ENCODE data around the gene VPS16. TPM values are rescaled to one million over a fixed set of nuclear protein-coding genes. Genes with fewer than 3 reads are reported as not detected.

Gene VPS16
- total RNA-seq, 1 experiment from 2014 or later = 26.2 TPM

- TF ChIP-seq CDX4 (CRISPR knock-in tag; IDR thresholded peaks at IDR 0.05; ENCODE audit: borderline replicate concordance) = no peak
- TF ChIP-seq TP53 (CRISPR knock-in tag; IDR thresholded peaks at IDR 0.05) = no peak
- TF ChIP-seq AFF4 (CRISPR knock-in tag; IDR thresholded peaks at IDR 0.05; ENCODE audit: borderline replicate concordance) = no peak
- TF ChIP-seq ZNF281 (CRISPR knock-in tag; IDR thresholded peaks at IDR 0.05) = no peak
- no peak for TF ChIP-seq ZNF671 (CRISPR knock-in tag; IDR thresholded peaks at IDR 0.05)
Measured at GRCh38 chr20:2833761-2834160, 6.8 kb upstream of the VPS16 start (continued).

- CTCF ChIA-PET = no interaction called here
- no peak for TF ChIP-seq ETV6 (CRISPR knock-in tag; IDR thresholded peaks at IDR 0.05)
- no peak for TF ChIP-seq ZNF281 (CRISPR knock-in tag; IDR thresholded peaks at IDR 0.05)
- no peak for TF ChIP-seq JUN (CRISPR knock-in tag; IDR thresholded peaks at IDR 0.05)
- no peak for TF ChIP-seq ZSCAN18 (CRISPR knock-in tag; IDR thresholded peaks at IDR 0.05)
- TF ChIP-seq JAZF1 (CRISPR knock-in tag; IDR thresholded peaks at IDR 0.05) = no peak
- TF ChIP-seq CDX4 (CRISPR knock-in tag; IDR thresholded peaks at IDR 0.05; ENCODE audit: borderline replicate concordance) = no peak
- TF ChIP-seq RELA (CRISPR knock-in tag; IDR thresholded peaks at IDR 0.05; ENCODE audit: borderline replicate concordance) = no peak
- TF ChIP-seq ATF6 (CRISPR knock-in tag; IDR thresholded peaks at IDR 0.05) = no peak
- TF ChIP-seq NFE2L1 (CRISPR knock-in tag; IDR thresholded peaks at IDR 0.05) = no peak
- no peak for TF ChIP-seq FOXP1 (CRISPR knock-in tag; IDR thresholded peaks at IDR 0.05; ENCODE audit: borderline replicate concordance)
- TF ChIP-seq GTF2I (CRISPR knock-in tag; conservative IDR thresholded peaks at IDR 0.05) = no peak
- no peak for TF ChIP-seq AFF4 (CRISPR knock-in tag; IDR thresholded peaks at IDR 0.05; ENCODE audit: borderline replicate concordance)
- no peak for TF ChIP-seq KAT7 (CRISPR knock-in tag; IDR thresholded peaks at IDR 0.05; ENCODE audit: borderline replicate concordance)
- no peak for TF ChIP-seq ZNF138 (CRISPR knock-in tag; conservative IDR thresholded peaks at IDR 0.05)
Measured at GRCh38 chr20:2834401-2835110, 6.0 kb upstream of the VPS16 start.

More at GRCh38 chr20:2834401-2835110, 6.0 kb upstream of the VPS16 start:
- Mint-ChIP-seq H3K36me3 (peaks cover 9% of the 10 kb centered on the region), H3K27ac (no peak overlapping the region), H3K27me3 (ENCODE audit: low read depth) (peaks cover 20% of the 10 kb centered on the region), H3K4me1 (peaks cover 3% of the 10 kb centered on the region; the same call in 1 of the 2 replicates), H3K4me3 (no peak overlapping the region), H3K9me3 (peaks cover 4% of the 10 kb centered on the region)
- POLR2A ChIA-PET = no interaction called here
- ATAC-seq (no peak), DNase-seq (ENCODE audit: low spot score) (no peak)
